ENCODE data around the gene CHSY3.

- TF ChIP-seq POLR2A (IDR thresholded peaks at IDR 0.05) (no peak), CTCF (IDR thresholded peaks at IDR 0.05) (no peak)
These were observed 255.7 kb downstream of the CHSY3 start for GRCh38 chr5:130159968-130160367.
